ENCODE measurements around the gene WDR20. TPM values are rescaled to one million over a fixed set of nuclear protein-coding genes. Genes with fewer than 3 reads are reported as not detected.
"Not testable (repeated sequence)": the region's sequence is repeated elsewhere in the genome, so short reads cannot be mapped to it uniquely, and the experiment has no call there.

Gene WDR20
- total RNA-seq, 2 experiments from 2014 or later = 24.8 to 30.9 TPM

DNA sequence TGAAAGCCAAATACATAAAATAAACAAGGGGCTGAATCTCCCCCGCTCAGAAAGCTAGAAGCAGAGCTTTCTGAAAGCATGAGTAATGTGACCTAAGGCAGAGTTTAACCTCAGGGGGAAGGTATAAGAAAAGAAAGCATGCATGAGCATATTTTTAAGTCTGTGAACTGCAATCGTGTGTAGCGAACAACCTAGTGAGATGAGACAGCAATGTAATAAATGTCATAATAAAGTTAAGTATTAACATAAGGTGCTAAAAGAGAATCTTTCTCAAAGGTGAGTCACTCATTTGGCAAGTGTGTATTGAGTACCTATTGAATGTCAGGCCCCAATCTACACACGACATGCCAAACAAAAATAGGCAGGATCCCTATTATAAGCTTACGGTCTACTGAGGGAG lies 14.2 kb upstream of the WDR20 start:
- POLR2A ChIA-PET = no interaction called here
- CTCF ChIA-PET = interaction anchor here (1.1 kb wide), 1 partner anchor 63 kb away, joined by 3 read pairs; no protein-coding TSS in a partner anchor

DNA sequence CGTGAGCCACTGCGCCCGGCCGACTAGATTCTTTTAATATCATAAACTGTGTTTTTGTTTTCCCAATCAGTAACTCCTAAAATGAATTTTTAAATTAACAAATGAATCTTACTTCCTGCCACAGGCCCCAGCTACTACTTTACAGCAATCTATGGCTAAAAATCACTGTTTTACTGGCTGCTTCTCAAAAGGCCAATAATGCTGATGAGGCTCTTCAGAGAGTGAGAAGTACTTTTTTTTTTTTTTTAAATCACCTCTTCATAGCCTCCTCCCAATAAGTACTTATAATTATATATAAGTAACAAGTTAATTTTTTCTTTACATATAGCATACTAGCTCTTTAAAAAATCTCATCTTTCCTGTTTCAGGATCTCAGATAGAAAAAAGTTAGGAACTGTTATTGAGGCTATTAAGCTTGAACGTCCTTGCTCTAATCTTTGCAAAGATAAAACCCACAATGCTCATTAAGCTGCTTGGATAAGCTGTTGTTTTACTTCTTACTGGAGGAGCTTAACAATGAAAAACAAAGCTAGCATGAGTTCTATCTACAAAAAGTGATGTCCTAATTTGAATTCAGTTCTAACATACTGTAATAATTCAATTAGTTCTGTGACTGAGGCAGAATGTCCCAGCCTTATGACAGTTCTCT lies 12.8 kb upstream of the WDR20 start:
- CTCF ChIA-PET = no interaction called here
- POLR2A ChIA-PET = no interaction called here

DNA sequence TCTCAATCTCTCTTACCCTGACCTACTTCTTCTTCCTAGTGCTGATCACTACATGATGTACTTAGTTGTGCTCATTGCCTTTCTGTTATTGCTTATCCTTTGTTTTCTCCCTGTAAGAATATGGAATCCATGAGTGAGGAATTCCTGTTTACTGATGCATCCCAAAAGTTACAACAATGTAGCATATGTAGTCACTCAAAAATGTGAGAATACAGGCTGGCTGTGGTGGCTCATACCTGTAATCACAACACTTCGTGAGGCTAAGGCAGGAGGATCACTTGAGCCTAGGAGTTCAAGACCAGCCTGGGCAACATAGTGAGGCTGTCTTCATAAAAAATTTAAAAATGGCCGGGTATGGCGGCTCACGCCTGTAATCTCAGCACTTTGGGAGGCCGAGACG lies 8.0 kb upstream of the WDR20 start:
- ChIA-PET CTCF (no interaction called here), POLR2A (no interaction called here)

DNA sequence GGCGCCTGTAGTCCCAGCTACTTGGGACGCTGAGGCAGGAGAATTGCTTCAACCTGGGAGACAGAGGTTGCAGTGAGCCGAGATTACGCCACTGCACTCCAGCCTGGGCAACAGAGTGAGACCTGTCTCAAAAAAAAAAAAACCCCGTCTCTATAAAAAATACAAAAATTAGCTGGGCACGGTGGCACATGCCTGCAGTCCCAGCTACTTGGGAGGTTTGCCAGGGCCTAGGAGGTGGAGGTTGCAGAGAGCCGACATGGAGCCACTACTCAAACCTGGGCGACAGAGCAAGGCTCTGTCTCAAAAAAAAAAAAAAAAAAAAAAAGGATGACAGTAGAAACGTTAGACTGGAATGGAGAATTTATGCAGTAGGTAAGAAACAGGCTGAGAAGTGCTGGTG lies 5.7 kb upstream of the WDR20 start:
- POLR2A ChIA-PET = not testable (repeated sequence)
- CTCF ChIA-PET = interaction anchor here (1.0 kb wide), 1 partner anchor 37 kb away, joined by 3 read pairs; no protein-coding TSS in a partner anchor

DNA sequence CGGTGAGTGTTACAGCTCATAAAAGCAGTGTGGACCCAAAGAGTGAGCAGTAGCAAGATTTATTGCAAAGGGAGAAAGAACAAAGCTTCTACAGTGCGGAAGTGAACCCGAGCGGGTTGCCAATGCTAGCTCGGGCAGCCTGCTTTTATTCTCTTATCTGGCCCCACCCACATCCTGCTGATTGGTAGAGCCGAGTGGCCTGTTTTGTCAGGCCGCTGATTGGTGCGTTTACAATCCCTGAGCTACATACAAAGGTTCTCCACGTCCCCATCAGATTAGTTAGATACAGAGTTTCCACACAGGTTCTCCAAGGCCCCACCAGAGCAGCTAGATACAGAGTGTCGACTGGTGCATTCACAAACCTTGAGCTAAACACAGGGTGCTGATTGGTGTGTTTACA lies 5.0 kb upstream of the WDR20 start:
- POLR2A ChIA-PET, CTCF ChIA-PET: not testable (repeated sequence)

DNA sequence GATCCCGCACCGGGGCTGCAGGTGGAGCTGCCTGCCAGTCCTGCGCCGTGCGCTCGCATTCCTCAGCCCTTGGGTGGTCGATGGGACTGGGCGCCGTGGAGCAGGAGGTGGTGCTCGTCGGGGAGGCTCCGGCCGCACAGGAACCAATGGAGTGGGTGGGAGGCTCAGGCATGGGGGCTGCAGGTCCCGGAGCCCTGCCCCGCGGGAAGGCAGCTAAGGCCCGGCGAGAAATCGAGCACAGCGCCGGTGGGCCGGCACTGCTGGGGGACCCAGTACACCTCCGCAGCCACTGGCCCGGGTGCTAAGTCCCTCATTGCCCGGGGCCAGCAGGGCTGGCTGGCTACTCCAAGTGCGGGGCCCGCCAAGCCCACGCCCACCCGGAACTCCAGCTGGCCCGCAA lies 4.2 kb upstream of the WDR20 start:
- CTCF ChIA-PET = not testable (repeated sequence)
- POLR2A ChIA-PET = interaction anchor here (0.6 kb wide), 1 partner anchor 1283 kb away, joined by 3 read pairs; no protein-coding TSS in a partner anchor

DNA sequence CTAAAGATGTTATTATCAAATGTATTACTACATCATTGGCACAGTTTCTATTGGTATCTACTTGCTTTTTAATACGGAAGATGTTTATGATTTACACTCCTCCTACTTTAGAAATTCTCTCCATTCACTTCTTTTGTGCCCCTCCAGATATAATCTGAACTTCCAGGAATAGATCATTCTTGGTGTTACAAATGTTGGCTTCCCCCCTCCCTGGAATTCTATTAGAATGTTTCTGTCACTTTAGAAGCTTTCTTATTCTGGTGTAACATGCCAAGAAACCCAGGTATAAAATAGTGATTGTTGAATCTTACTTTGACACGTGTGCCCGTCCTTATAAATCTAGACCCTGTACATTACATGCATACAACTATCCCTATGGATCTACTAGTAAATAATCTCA lies 1.2 kb upstream of the WDR20 start:
- POLR2A ChIA-PET = no interaction called here

DNA sequence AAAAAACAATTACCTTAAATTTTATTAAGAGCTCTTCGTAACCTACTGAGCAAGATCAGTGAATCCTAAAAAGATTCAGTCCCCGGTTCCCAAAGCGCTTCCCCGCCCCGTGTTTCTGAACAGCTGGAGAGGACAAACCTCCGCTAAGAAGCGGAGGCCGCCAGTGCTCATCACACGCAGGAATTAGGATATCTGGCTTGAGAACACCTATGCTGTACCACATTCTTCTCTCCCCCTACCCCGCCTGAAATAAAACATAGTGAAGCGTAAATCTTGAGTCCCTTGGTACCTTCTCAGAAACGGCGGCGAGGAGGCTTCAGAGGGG lies 774 bp upstream of the WDR20 start:
- CTCF ChIA-PET = interaction anchor here (1.5 to 2.1 kb wide), 3 partner anchors 42 to 175 kb away, joined by 4 to 6 read pairs (median 5); no protein-coding TSS in a partner anchor
- POLR2A ChIA-PET = no interaction called here

More for the DNA sequence above, 1.2 kb upstream of the WDR20 start:
- CTCF ChIA-PET = interaction anchor here (1.8 to 2.1 kb wide), 2 partner anchors 42 to 44 kb away, joined by 4 to 6 read pairs; no protein-coding TSS in a partner anchor

DNA sequence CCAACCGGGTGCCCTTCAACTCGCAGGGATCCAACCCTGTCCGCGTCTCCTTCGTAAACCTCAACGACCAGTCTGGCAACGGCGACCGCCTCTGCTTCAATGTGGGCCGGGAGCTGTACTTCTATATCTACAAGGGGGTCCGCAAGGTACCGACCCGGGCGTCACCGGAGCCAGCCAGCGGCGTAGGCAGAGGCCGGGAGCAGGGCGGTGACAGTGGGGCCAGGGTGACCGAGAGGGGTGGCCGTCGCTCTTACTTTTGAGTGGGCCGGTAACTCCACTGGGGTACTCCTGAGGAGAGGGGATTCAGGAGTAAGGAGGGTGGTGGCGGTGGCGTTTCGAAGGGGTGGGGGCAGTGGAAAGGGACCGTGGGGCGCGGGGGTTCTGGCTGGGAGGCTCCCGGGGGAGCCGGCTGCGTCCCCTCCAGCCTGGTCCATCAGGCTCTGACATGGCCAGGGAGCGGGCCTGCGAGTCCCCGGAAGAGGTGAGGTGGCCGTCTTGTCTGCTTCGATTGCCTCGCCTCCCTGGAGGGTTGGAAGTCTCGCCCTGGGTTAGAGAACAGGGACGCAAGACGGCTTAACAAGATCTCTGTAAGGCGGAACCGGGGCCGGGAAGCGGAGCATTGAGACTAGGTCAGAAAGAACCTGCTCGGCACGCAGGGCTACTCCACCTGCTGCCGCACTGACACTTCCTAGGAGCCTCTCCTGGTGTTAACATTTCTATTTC lies 491 bp downstream of the WDR20 start:
- POLR2A ChIA-PET = interaction anchor here (1.0 to 1.1 kb wide), 2 partner anchors 45 to 54 kb away, joined by 3 to 5 read pairs; no protein-coding TSS in a partner anchor
- CTCF ChIA-PET = interaction anchor here (0.6 to 2.1 kb wide), 6 partner anchors 43 to 379 kb away, joined by 3 to 6 read pairs (median 4); no protein-coding TSS in a partner anchor

DNA sequence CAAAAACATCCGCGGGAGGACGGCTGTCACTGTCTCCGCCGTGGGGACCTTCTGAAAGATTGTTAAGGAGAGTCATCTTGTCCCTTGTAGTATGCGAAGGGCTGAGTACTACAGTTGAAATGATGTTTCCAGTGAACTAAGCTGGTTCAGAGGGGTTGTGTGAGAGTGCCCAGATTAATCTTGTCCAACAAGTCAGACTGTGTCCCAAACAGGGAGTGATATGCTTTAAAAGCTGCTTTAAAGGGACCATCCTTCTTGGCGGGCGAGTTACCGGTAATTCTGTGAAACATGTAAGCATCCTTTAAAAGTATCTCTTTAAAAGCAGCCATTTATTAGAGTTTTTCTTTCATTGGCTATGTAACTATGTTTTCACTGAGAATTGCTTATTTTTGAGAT lies 1.1 kb downstream of the WDR20 start:
- CTCF ChIA-PET = interaction anchor here (0.6 to 1.3 kb wide), 3 partner anchors 150 to 378 kb away, joined by 3 read pairs; no protein-coding TSS in a partner anchor
- POLR2A ChIA-PET = no interaction called here

DNA sequence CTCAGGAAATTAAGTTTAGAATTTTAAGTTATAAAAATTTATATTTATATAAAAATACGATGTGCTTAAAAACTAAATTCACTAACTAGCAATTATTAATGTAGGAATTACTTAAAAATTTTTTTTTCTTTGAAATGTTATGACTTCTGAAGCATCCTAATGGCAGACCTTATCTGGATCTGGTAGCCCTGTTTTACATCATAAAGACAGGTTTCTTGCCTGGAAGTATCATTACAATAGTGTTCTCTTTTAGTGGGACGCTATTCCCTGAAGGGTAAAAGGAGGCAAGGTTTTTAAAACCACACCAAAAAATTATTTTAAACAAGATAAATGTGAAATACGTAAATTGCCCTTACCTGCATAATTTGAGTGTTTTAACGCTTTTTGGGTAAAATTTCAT lies 2.1 kb downstream of the WDR20 start:
- CTCF ChIA-PET = no interaction called here

DNA sequence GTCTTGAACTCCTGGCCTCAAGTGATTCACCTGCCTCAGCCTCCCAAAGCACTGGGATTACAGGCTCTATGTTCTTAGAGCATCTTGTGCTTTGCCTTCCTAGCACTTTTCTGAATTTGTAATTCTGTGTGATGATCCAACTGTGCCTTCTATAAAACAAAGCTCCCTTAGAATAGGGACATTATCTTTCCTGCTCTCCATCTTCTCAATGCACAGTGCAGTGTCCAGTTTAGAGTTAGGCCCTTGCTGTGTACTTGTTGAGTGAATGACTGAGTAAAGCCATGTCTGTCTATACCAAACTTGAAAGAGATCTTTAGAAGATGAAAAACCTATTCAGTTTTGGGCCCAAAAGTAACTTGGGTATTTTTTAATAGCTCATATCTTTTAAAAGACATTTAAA lies 5.2 kb downstream of the WDR20 start:
- POLR2A ChIA-PET = interaction anchor here (0.8 kb wide), 1 partner anchor 37 kb away, joined by 3 read pairs; no protein-coding TSS in a partner anchor
- CTCF ChIA-PET = interaction anchor here (0.7 kb wide), 1 partner anchor 178 kb away, joined by 3 read pairs; no protein-coding TSS in a partner anchor

More for the DNA sequence above, 2.1 kb downstream of the WDR20 start:
- POLR2A ChIA-PET = no interaction called here

DNA sequence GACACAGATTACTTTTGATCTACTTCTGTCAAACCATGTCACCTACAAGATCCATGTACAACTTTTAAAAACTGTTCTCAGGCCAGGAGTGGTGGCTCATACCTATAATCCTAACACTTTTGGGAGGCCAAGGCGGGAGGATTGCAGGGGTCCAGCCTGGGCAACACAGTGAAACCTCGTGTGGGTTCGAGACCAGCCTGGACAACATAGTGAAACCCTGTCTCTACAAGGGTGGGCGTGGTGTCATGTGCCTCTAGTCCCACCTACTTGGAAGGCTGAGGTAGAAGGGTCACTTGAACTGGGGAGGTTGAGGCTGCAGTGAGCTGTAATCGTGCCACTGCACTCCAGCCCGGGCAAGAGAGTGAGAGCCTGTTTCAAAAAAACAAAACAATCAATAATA lies 5.7 kb downstream of the WDR20 start:
- ChIA-PET CTCF (no interaction called here), POLR2A (no interaction called here)

DNA sequence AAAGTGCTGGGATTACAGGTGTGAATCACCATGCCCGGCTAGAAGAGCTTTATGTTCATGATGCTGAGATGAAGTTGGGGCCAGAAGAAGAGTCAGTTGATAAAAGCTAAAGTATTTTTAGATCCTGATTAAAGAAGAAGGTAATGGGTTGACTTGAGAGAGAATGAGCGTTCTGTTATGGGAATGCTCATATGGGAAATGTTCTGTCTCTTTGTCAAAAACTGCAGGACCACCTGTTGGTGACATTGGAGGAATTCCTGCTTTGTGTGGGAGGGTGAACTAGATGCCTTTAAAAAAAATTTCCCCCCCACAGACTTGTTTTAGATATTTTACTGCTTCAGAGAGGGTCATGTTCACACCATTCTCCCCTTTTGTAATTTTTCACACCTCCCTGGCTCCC lies 6.7 kb downstream of the WDR20 start:
- ChIA-PET CTCF (interaction anchor here (0.9 kb wide), 1 partner anchor 18 kb away, joined by 3 read pairs; no protein-coding TSS in a partner anchor), POLR2A (interaction anchor here (0.7 kb wide), 1 partner anchor 415 kb away, joined by 5 read pairs; no protein-coding TSS in a partner anchor)

DNA sequence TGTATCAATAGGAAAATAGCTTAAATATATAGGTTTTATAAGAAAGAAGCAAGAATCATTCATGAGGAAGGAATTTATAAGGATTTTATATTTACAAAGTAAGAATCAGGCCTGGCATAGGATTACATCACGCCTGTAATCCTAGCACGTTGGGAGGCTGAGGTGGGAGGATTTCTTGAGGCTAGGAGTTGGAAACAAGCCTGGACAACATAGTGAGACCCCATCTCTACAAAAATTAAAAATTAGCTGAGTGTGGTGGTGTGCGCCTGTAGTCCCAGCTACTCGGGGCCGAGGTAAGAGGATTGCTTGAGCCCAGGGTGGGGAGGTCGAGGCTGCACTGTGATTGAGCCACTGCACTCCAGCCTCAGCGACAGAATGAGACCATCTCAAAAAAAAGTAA lies 10.4 kb downstream of the WDR20 start:
- ChIA-PET POLR2A (no interaction called here), CTCF (no interaction called here)

DNA sequence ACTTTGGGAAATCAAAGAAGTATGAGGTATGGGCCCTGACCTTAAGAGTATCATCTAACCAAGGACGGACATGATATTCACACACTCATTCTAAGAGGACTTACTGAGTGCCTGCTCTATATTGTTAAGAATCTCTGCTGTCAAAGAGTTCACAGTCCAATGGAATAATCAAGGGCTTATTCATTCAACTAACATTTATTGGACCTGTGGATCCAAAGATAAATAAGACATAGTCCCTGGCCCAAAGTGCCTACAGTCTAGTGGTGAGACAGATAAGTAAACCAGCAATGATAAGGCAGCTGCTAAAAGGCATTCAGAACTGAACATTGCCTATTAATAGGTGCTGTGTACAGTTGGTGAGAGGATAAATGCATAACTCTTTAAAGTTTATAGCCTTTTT lies 11.0 kb downstream of the WDR20 start:
- ChIA-PET POLR2A (no interaction called here), CTCF (no interaction called here)

DNA sequence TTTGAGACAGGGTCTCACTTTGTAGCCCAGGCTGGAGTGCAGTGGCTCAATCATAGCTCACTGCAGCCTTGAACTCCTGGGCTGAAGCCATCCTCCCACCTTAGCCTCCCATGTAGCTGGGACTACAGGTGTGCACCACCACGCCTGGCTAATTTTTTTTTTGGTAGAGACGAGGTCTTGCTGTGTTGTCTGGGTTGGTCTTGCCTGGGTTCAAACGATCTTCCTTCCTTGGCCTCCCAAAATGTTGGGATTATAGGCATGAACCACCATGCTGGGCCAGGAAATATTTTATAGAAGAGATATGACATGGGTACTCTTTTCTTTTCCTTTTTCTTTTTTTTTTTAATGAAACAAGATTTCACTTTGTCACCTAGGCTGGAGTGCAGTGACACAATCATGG lies 11.7 kb downstream of the WDR20 start:
- POLR2A ChIA-PET, CTCF ChIA-PET: not testable (repeated sequence)

DNA sequence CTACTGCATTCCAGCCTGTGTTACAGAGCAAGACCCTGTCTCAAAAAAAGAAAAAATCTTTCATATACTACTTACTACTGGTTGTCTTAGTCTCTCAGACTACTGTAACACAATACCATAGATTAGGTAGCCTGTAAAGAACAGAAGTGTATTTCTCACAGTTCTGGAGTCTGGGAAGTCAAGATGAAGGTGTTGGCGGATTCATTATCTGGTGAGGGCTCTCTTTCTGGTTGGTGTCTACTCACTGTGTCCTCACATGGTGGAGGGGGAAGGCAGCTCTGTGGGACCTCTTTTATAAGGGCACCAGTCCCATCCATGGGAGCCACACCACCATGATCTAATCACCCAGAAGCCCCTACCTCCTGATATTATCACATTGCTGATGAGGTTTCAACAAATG lies 14.4 kb downstream of the WDR20 start:
- ChIA-PET CTCF (interaction anchor here (1.8 kb wide), 1 partner anchor 163 kb away, joined by 6 read pairs; no protein-coding TSS in a partner anchor), POLR2A (no interaction called here)

DNA sequence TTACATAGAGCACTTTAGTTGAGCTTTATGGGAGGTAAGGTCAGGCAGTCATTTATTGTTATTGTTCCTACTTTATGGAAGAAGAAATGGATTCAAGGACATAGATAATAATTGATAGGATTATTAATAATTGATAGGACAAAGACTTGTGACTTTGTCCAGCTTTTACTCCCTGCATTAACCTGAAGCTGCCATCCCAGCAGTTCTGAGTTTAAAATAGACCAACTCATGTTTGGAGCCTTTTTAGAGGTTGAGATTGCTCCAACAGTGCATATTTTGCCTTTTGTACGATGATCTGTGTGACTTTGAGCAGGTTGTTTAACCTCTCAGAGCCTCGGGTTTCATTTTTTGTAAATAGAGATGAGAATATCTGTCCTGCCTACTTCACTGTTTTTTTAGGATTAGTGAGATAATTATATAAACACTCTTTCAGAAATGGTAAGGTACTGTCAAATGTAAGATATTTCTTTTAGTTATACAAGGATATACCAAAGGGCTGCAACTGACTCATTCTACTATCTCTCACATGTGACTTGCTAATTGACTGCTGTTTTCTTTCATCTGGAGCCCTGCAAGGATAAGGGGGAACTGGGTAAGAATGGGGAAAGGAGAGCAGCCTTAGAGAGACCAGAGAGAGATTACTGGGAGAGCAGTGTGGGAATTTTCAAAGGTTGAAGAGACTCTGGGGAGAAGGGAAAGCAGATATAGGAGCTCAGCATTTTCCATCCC lies 15.3 kb downstream of the WDR20 start:
- POLR2A ChIA-PET = no interaction called here
- CTCF ChIA-PET = interaction anchor here (1.8 kb wide), 1 partner anchor 162 kb away, joined by 6 read pairs; no protein-coding TSS in a partner anchor

DNA sequence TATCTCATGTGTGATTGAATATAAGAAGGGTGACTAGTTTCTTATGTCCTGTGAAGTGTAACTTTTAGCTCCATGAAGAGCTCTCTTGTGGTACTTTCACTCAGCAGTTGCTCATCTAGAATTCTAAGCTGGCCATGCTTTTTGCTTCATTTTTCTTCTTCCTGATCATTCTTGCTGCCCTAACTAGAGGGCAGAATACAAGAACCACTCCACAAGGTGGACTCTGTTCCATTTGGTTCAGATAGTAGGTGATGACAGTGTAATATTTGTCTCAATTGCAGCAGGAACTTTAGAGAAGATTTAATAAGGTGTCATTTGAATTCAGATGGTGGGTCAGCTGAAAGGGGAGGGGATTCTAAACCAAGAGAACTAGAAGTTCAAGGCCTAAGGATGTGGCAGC lies 17.6 kb downstream of the WDR20 start:
- ChIA-PET CTCF (no interaction called here), POLR2A (no interaction called here)
